Subcutaneous abdominal adipose tissue (tissue), 5 donors: ENCODE measurements around the gene SMARCC1.

Experiments
- H3K27ac ChIP-seq: one replicate; pipeline ENCODE4 v1.7.0; 2013; ENCODE audit warnings: low read depth, mild to moderate bottlenecking, inconsistent platforms, low read length, moderate library complexity
- H3K27me3 ChIP-seq, 5 donors: one replicate each; pipeline ENCODE4 v1.7.0; 2013; ENCODE audit warnings: low read length in 5 of 5, inconsistent platforms in 1 of 5; ENCODE audit not compliant: control insufficient read depth in 5 of 5, insufficient read depth in 4 of 5
- H3K36me3 ChIP-seq, 5 donors: one replicate each; pipeline ENCODE4 v1.7.0; 2013; ENCODE audit warnings: low read length in 5 of 5; ENCODE audit not compliant: control insufficient read depth in 5 of 5, insufficient read depth in 5 of 5
- H3K4me1 ChIP-seq, 5 donors: one replicate each; pipeline ENCODE4 v1.7.0; 2013; ENCODE audit warnings: low read length in 5 of 5, mild to moderate bottlenecking in 3 of 5, moderate library complexity in 1 of 5; ENCODE audit not compliant: control insufficient read depth in 5 of 5, insufficient read depth in 5 of 5
- H3K4me3 ChIP-seq, 5 donors: one replicate each; pipeline ENCODE4 v1.7.0; 2013; ENCODE audit warnings: low read length in 5 of 5, low read depth in 1 of 5
- H3K9ac ChIP-seq, 5 donors: one replicate each; pipeline ENCODE4 v1.7.0; 2013; ENCODE audit warnings: low read length in 5 of 5, mild to moderate bottlenecking in 4 of 5, moderate library complexity in 3 of 5
- H3K9me3 ChIP-seq, 5 donors: one replicate each; pipeline ENCODE4 v1.7.0; 2013; ENCODE audit warnings: low read length in 5 of 5; ENCODE audit not compliant: control insufficient read depth in 5 of 5
- donor health status: healthy.
- donor health status: healthy.
- donor health status: healthy.
- donor health status: healthy.
- donor health status: healthy.

Gene SMARCC1

GRCh38 chr3:47799733-47800132 is 18.0 kb upstream of the SMARCC1 start:
- H3K9me3 ChIP-seq, result no peaks in the 10 kb centered on the region
- H3K4me1 ChIP-seq, result peaks cover 4 to 18% (median 11%) of the 10 kb centered on the region in 5 donors
- no peaks in the 10 kb centered on the region for H3K36me3 ChIP-seq
- no peak overlapping the region for H3K27ac ChIP-seq
- H3K27me3 ChIP-seq, result no peaks in the 10 kb centered on the region
- no peak overlapping the region for H3K4me3 ChIP-seq
- H3K9ac ChIP-seq, result no peak overlapping the region

GRCh38 chr3:47794544-47794943 is 12.9 kb upstream of the SMARCC1 start:
- Histone ChIP-seq H3K9ac (no peak overlapping the region), H3K27ac (no peak overlapping the region), H3K4me3 (no peak overlapping the region), H3K4me1 (no peaks in the 10 kb centered on the region), H3K36me3 (no peaks in the 10 kb centered on the region), H3K27me3 (no peaks in the 10 kb centered on the region), H3K9me3 (no peaks in the 10 kb centered on the region)

- no peaks in the 10 kb centered on the region for H3K27me3 ChIP-seq
Observed at GRCh38 chr3:47792699-47793098, 11.0 kb upstream of the SMARCC1 start.

GRCh38 chr3:47791193-47791855 is 9.6 kb upstream of the SMARCC1 start:
- Histone ChIP-seq H3K9me3 (no peaks in the 10 kb centered on the region), H3K4me3 (no peak overlapping the region), H3K27ac (no peak overlapping the region), H3K9ac (no peak overlapping the region), H3K27me3 (no peaks in the 10 kb centered on the region), H3K36me3 (no peaks in the 10 kb centered on the region), H3K4me1 (no peaks in the 10 kb centered on the region)

More at GRCh38 chr3:47792699-47793098, 11.0 kb upstream of the SMARCC1 start:
- Histone ChIP-seq H3K36me3 (no peaks in the 10 kb centered on the region), H3K9ac (no peak overlapping the region), H3K4me3 (no peak overlapping the region), H3K27ac (no peak overlapping the region), H3K9me3 (no peaks in the 10 kb centered on the region), H3K4me1 (no peaks in the 10 kb centered on the region)

GRCh38 chr3:47783673-47784072 is 2.0 kb upstream of the SMARCC1 start:
- H3K9me3 ChIP-seq, result no peaks in the 10 kb centered on the region
- H3K36me3 ChIP-seq, result no peaks in the 10 kb centered on the region
- peaks cover 0 to 31% (median 29%) of the 10 kb centered on the region in 5 donors for H3K4me1 ChIP-seq
- H3K9ac ChIP-seq, result no peak overlapping the region
- no peak overlapping the region for H3K4me3 ChIP-seq
- no peak overlapping the region for H3K27ac ChIP-seq
- no peaks in the 10 kb centered on the region for H3K27me3 ChIP-seq

- H3K27me3 ChIP-seq, result no peaks in the 10 kb centered on the region
- H3K4me1 ChIP-seq, result peaks cover 0 to 31% (median 29%) of the 10 kb centered on the region in 5 donors
- peak overlapping the region; percentile 95 for H3K27ac ChIP-seq
- H3K36me3 ChIP-seq, result no peaks in the 10 kb centered on the region
- H3K4me3 ChIP-seq, result peak overlapping the region; percentile 79 to 93 (median 86)
- H3K9ac ChIP-seq, result peak overlapping the region; percentile 73 to 95 (median 91)
- H3K9me3 ChIP-seq, result no peaks in the 10 kb centered on the region
Observed at GRCh38 chr3:47782446-47783308, 984 bp upstream of the SMARCC1 start.

GRCh38 chr3:47780741-47781684 is 680 bp downstream of the SMARCC1 start:
- H3K9ac ChIP-seq, result peak overlapping the region; percentile 50 to 98 (median 84)
- H3K4me1 ChIP-seq, result peaks cover 0 to 31% (median 29%) of the 10 kb centered on the region in 5 donors
- no peaks in the 10 kb centered on the region for H3K27me3 ChIP-seq
- H3K36me3 ChIP-seq, result no peaks in the 10 kb centered on the region
- no peaks in the 10 kb centered on the region for H3K9me3 ChIP-seq
- peak overlapping the region; percentile 95 for H3K27ac ChIP-seq
- H3K4me3 ChIP-seq, result peak overlapping the region; percentile 79 to 95 (median 90)

GRCh38 chr3:47778746-47779145 is 2.9 kb downstream of the SMARCC1 start:
- no peak overlapping the region for H3K27ac ChIP-seq
- no peak overlapping the region for H3K4me3 ChIP-seq
- H3K9ac ChIP-seq, result no peak overlapping the region
- no peaks in the 10 kb centered on the region for H3K9me3 ChIP-seq
- no peaks in the 10 kb centered on the region for H3K36me3 ChIP-seq
- peaks cover 0 to 31% (median 29%) of the 10 kb centered on the region in 5 donors for H3K4me1 ChIP-seq
- no peaks in the 10 kb centered on the region for H3K27me3 ChIP-seq

GRCh38 chr3:47772788-47773187 is 8.9 kb downstream of the SMARCC1 start:
- Histone ChIP-seq H3K27ac (no peak overlapping the region), H3K36me3 (peaks cover 0 to 19% (median 11%) of the 10 kb centered on the region in 5 donors), H3K4me3 (no peak overlapping the region), H3K27me3 (no peaks in the 10 kb centered on the region), H3K9me3 (no peaks in the 10 kb centered on the region), H3K4me1 (peaks cover 0 to 8% (median 6%) of the 10 kb centered on the region in 5 donors), H3K9ac (no peak overlapping the region)
